ENCODE measurements around the gene PGK1. TPM values are rescaled to one million over a fixed set of nuclear protein-coding genes. Genes with fewer than 3 reads are reported as not detected.

The PGK1 gene
- total RNA-seq, 1 donor from 2014 or later, result 606 TPM

- Histone ChIP-seq H2AFZ (ENCODE audit: low read depth, low read length) (no peak overlapping the region), H3K9ac (ENCODE audit: low read length) (no peak overlapping the region), H3K79me2 (ENCODE audit: insufficient read depth, low read length) (no peaks in the 10 kb centered on the region), H3K27me3 (ENCODE audit: insufficient read depth, low read length) (no peaks in the 10 kb centered on the region), H3K4me3 (ENCODE audit: insufficient read depth, low read depth, low read length) (no peak overlapping the region), H3K4me2 (ENCODE audit: low read length) (no peak overlapping the region), H3K4me1 (ENCODE audit: insufficient read depth, low read length) (no peaks in the 10 kb centered on the region), H4K20me1 (ENCODE audit: insufficient read depth, low read length) (no peaks in the 10 kb centered on the region), H3K36me3 (ENCODE audit: insufficient read depth, low read length) (peaks cover 23% of the 10 kb centered on the region), H3K9me3 (ENCODE audit: insufficient read depth, low read depth, low read length) (no peaks in the 10 kb centered on the region), H3K27ac (ENCODE audit: low read depth, low read length) (no peak overlapping the region)
- H3K36me3 Mint-ChIP-seq (ENCODE audit: low read depth, unreplicated experiment), result no peaks in the 10 kb centered on the region
- FAIRE-seq (no peak), DNase-seq (ENCODE audit: low read depth) (no peak)
- H3K4me3 Mint-ChIP-seq (ENCODE audit: unreplicated experiment), result no peak overlapping the region
- no peak overlapping the region for H3K27ac Mint-ChIP-seq (ENCODE audit: unreplicated experiment)
- H3K4me1 Mint-ChIP-seq (ENCODE audit: low read depth, unreplicated experiment), result no peaks in the 10 kb centered on the region
- no peaks in the 10 kb centered on the region for H3K27me3 Mint-ChIP-seq (ENCODE audit: low read depth, unreplicated experiment)
- no peaks in the 10 kb centered on the region for H3K9me3 Mint-ChIP-seq (ENCODE audit: unreplicated experiment)
- no peak for TF ChIP-seq CTCF (IDR thresholded peaks at IDR 0.05; ENCODE audit: insufficient read depth, low read depth, low read length)
Observed at GRCh38 chrX:78133238-78133960, 29.4 kb downstream of the PGK1 start.

GRCh38 chrX:78139160-78140123 lies 35.4 kb downstream of the PGK1 start, which contains the start of gene TAF9B:
TSS of gene TAF9B (minus strand) at chrX:78139650. CDS start at chrX:78139611, 39 bp downstream.
- Mint-ChIP-seq H3K27ac (ENCODE audit: unreplicated experiment) (peak within 1 kb of the TSS; percentile 1), H3K9me3 (ENCODE audit: unreplicated experiment) (no peaks in the 10 kb centered on the region), H3K36me3 (ENCODE audit: low read depth, unreplicated experiment) (no peaks in the 10 kb centered on the region), H3K4me1 (ENCODE audit: low read depth, unreplicated experiment) (no peaks in the 10 kb centered on the region), H3K4me3 (ENCODE audit: unreplicated experiment) (peak within 1 kb of the TSS; percentile 89), H3K27me3 (ENCODE audit: low read depth, unreplicated experiment) (no peaks in the 10 kb centered on the region)
- Histone ChIP-seq H2AFZ (ENCODE audit: low read depth, low read length) (peak within 1 kb of the TSS; percentile 84), H3K9ac (ENCODE audit: low read length) (peak within 1 kb of the TSS; percentile 94), H4K20me1 (ENCODE audit: insufficient read depth, low read length) (no peaks in the 10 kb centered on the region), H3K4me1 (ENCODE audit: insufficient read depth, low read length) (no peaks in the 10 kb centered on the region), H3K27ac (ENCODE audit: low read depth, low read length) (peak within 1 kb of the TSS; percentile 78), H3K27me3 (ENCODE audit: insufficient read depth, low read length) (no peaks in the 10 kb centered on the region), H3K4me3 (ENCODE audit: insufficient read depth, low read depth, low read length) (peak within 1 kb of the TSS; percentile 75), H3K36me3 (ENCODE audit: insufficient read depth, low read length) (peaks cover 3% of the 10 kb centered on the region), H3K79me2 (ENCODE audit: insufficient read depth, low read length) (peaks cover 2% of the 10 kb centered on the region), H3K4me2 (ENCODE audit: low read length) (peak within 1 kb of the TSS; percentile 83), H3K9me3 (ENCODE audit: insufficient read depth, low read depth, low read length) (no peaks in the 10 kb centered on the region)
- no peak for TF ChIP-seq EZH2 (IDR thresholded peaks at IDR 0.05; ENCODE audit: insufficient read depth, low read length)
- no peak for TF ChIP-seq CTCF (IDR thresholded peaks at IDR 0.05; ENCODE audit: insufficient read depth, low read depth, low read length)
- DNase-seq (ENCODE audit: low read depth) (peak; percentile 59), FAIRE-seq (peak; percentile 92)
